ENCODE data around the gene TTC33.
"Not testable (repeated sequence)": the region's sequence is repeated elsewhere in the genome, so short reads cannot be mapped to it uniquely, and the experiment has no call there.

TTC33 gene

GRCh38 chr5:40716590-40716989, 39.2 kb downstream of the TTC33 start:
- no peak for DNase-seq

- peak in 2 of 14 donors; percentile 7 for DNase-seq
These were observed 39.8 kb downstream of the TTC33 start for GRCh38 chr5:40716000-40716399.

- no peak for DNase-seq
These were observed 41.8 kb downstream of the TTC33 start for GRCh38 chr5:40714001-40714400.

GRCh38 chr5:40710575-40710974, 45.2 kb downstream of the TTC33 start:
- not testable (repeated sequence) for DNase-seq

- DNase-seq = not testable (repeated sequence)
These were observed 50.3 kb downstream of the TTC33 start for GRCh38 chr5:40705484-40705883.

GRCh38 chr5:40702027-40702426, 53.7 kb downstream of the TTC33 start:
- DNase-seq = not testable (repeated sequence)

- DNase-seq = no peak
These were observed 55.5 kb downstream of the TTC33 start for GRCh38 chr5:40700116-40700782.

- DNase-seq = no peak
These were observed 61.3 kb downstream of the TTC33 start for GRCh38 chr5:40694433-40694832.

- no peak for DNase-seq
These were observed 63.9 kb downstream of the TTC33 start for GRCh38 chr5:40691894-40692293.

GRCh38 chr5:40690267-40690666, 65.5 kb downstream of the TTC33 start:
- no peak for DNase-seq

- no peak for DNase-seq
These were observed 66.3 kb downstream of the TTC33 start for GRCh38 chr5:40689438-40689837.

GRCh38 chr5:40688996-40689395, 66.8 kb downstream of the TTC33 start:
- no peak for DNase-seq

GRCh38 chr5:40688127-40688761, 67.5 kb downstream of the TTC33 start:
- peak in 12 of 14 donors; percentile 13 to 75 (median 60) for DNase-seq

GRCh38 chr5:40687321-40687720, 68.4 kb downstream of the TTC33 start:
- DNase-seq = no peak

- no peak for DNase-seq
These were observed 69.7 kb downstream of the TTC33 start for GRCh38 chr5:40685976-40686486.

GRCh38 chr5:40685193-40685592, 70.6 kb downstream of the TTC33 start:
- DNase-seq = no peak

GRCh38 chr5:40683305-40683704, 72.5 kb downstream of the TTC33 start:
- no peak for DNase-seq

- no peak for DNase-seq
These were observed 73.4 kb downstream of the TTC33 start for GRCh38 chr5:40682154-40683017.

GRCh38 chr5:40681363-40682153, 74.2 kb downstream of the TTC33 start:
- peak in 3 of 14 donors; percentile 9 to 64 (median 46) for DNase-seq

GRCh38 chr5:40680741-40681362, 74.9 kb downstream of the TTC33 start:
- DNase-seq = peak in 4 of 14 donors; percentile 7 to 46 (median 27)

- DNase-seq = no peak
These were observed 75.7 kb downstream of the TTC33 start, which contains the start of gene PTGER4 for GRCh38 chr5:40679913-40680681. Gene PTGER4 (plus strand): TSS chr5:40679915. CDS start chr5:40680994, 1,079 bp downstream.

Measured in C1 segment of cervical spinal cord (tissue), 14 donors.